HG03103 (cell line): ENCODE data around the gene CCNE1.

Experiments
- ATAC-seq: cut with Tn5 transposase; IDR thresholded peaks from one replicate; pipeline ENCODE4 v1.9.1; 2021; ENCODE audit warnings: low read depth; ENCODE audit not compliant: unreplicated experiment

CCNE1 gene

GRCh38 chr19:29841559-29842367 is 30.0 kb downstream of the CCNE1 start:
- no peak for ATAC-seq

- no peak for ATAC-seq
These were observed 30.8 kb downstream of the CCNE1 start for GRCh38 chr19:29842471-29843179.

GRCh38 chr19:29843180-29844051 is 31.6 kb downstream of the CCNE1 start:
- no peak for ATAC-seq

- ATAC-seq = peak; percentile 57
These were observed 33.2 kb downstream of the CCNE1 start for GRCh38 chr19:29844891-29845573.

GRCh38 chr19:29845574-29846176 is 33.9 kb downstream of the CCNE1 start:
- no peak for ATAC-seq

- no peak for ATAC-seq
These were observed 37.4 kb downstream of the CCNE1 start for GRCh38 chr19:29849208-29849607.

- no peak for ATAC-seq
These were observed 38.7 kb downstream of the CCNE1 start for GRCh38 chr19:29850482-29850881.

- peak; percentile 81 for ATAC-seq
These were observed 40.2 kb downstream of the CCNE1 start for GRCh38 chr19:29851769-29852521.

- no peak for ATAC-seq
These were observed 42.2 kb downstream of the CCNE1 start for GRCh38 chr19:29854033-29854432.

GRCh38 chr19:29855087-29855486 is 43.3 kb downstream of the CCNE1 start:
- no peak for ATAC-seq

- no peak for ATAC-seq
These were observed 44.1 kb downstream of the CCNE1 start for GRCh38 chr19:29855741-29856500.

- ATAC-seq = no peak
These were observed 46.3 kb downstream of the CCNE1 start for GRCh38 chr19:29858000-29858596.

- ATAC-seq = no peak
These were observed 46.8 kb downstream of the CCNE1 start for GRCh38 chr19:29858621-29859020.

GRCh38 chr19:29860492-29860891 is 48.7 kb downstream of the CCNE1 start:
- no peak for ATAC-seq

GRCh38 chr19:29861574-29861973 is 49.8 kb downstream of the CCNE1 start:
- ATAC-seq = no peak

- no peak for ATAC-seq
These were observed 54.2 kb downstream of the CCNE1 start for GRCh38 chr19:29866011-29866410.

- no peak for ATAC-seq
These were observed 56.2 kb downstream of the CCNE1 start for GRCh38 chr19:29867984-29868383.

GRCh38 chr19:29871143-29871542 is 59.4 kb downstream of the CCNE1 start:
- no peak for ATAC-seq
